Keratinocyte (primary cell): ENCODE results near the gene IRF4. TPM values are rescaled to one million over a fixed set of nuclear protein-coding genes. Genes with fewer than 3 reads are reported as not detected.

Experiments used
- DNase-seq: peaks from one replicate; pipeline ENCODE4 v3.0.0-alpha.2; 2011; ENCODE audit warnings: low read depth, missing footprints, low spot score
- FAIRE-seq: peaks from 2 replicates; lab custom pipeline; 2011; peaks lifted over from hg19 to GRCh38; lab: Jason Lieb, UNC
- H2AFZ ChIP-seq: 2 replicates; pipeline ENCODE4 v1.6.0; 2012; ENCODE audit warnings: low read length, control low read depth, inconsistent platforms; ENCODE audit not compliant: control insufficient read depth
- H3K27ac ChIP-seq: 2 replicates; pipeline ENCODE4 v1.5.1; 2011; ENCODE audit warnings: low read length; ENCODE audit not compliant: control insufficient read depth, insufficient read depth
- H3K27me3 ChIP-seq: 3 replicates; pipeline ENCODE4 v1.6.0; 2011; ENCODE audit warnings: low read length; ENCODE audit not compliant: control insufficient read depth, insufficient read depth; ENCODE audit errors: extremely low read depth
- H3K36me3 ChIP-seq, 2 experiments: 2 replicates in 1 of 2; 3 replicates in 1 of 2; pipeline ENCODE4 v1.5.1; 2011; ENCODE audit warnings: low read length in 2 of 2, mild to moderate bottlenecking in 1 of 2; ENCODE audit not compliant: control insufficient read depth in 2 of 2, insufficient read depth in 2 of 2; ENCODE audit errors: extremely low read depth in 1 of 2
- H3K4me1 ChIP-seq: 3 replicates; pipeline ENCODE4 v1.5.1; 2011; ENCODE audit warnings: low read length; ENCODE audit not compliant: control insufficient read depth, insufficient read depth; ENCODE audit errors: extremely low read depth
- H3K4me2 ChIP-seq: 3 replicates; pipeline ENCODE4 v1.6.0; 2011; ENCODE audit warnings: low read depth, low read length; ENCODE audit not compliant: control insufficient read depth, insufficient read depth; ENCODE audit errors: extremely low read depth
- H3K4me3 ChIP-seq, 3 experiments: fragments of 200-600 bp in 1 of 3; sonication (generic) in 1 of 3; 2 replicates in 2 of 3; 3 replicates in 1 of 3; pipeline ENCODE4 v1.5.1; 2011 to 2016; ENCODE audit warnings: low read length in 3 of 3, mild to moderate bottlenecking in 3 of 3, control low read depth in 2 of 3, inconsistent platforms in 1 of 3, low read depth in 1 of 3, mixed read lengths in 1 of 3, mixed run types in 1 of 3, moderate library complexity in 1 of 3; ENCODE audit not compliant: control insufficient read depth in 2 of 3, insufficient read depth in 2 of 3; ENCODE audit errors: extremely low read depth in 1 of 3
- H3K79me2 ChIP-seq: 2 replicates; pipeline ENCODE4 v1.6.0; 2012; ENCODE audit warnings: low read length; ENCODE audit not compliant: control insufficient read depth, insufficient read depth
- H3K9ac ChIP-seq: 3 replicates; pipeline ENCODE4 v1.6.0; 2011; ENCODE audit warnings: low read length; ENCODE audit not compliant: control insufficient read depth, insufficient read depth; ENCODE audit errors: extremely low read depth
- H3K9me1 ChIP-seq: 3 replicates; pipeline ENCODE4 v1.6.0; 2011; ENCODE audit warnings: low read length; ENCODE audit not compliant: control insufficient read depth, insufficient read depth; ENCODE audit errors: extremely low read depth
- H3K9me3 ChIP-seq: 2 replicates; pipeline ENCODE4 v1.5.1; 2012; ENCODE audit warnings: low read depth, low read length; ENCODE audit not compliant: control insufficient read depth
- H4K20me1 ChIP-seq: 3 replicates; pipeline ENCODE4 v1.6.0; 2011; ENCODE audit warnings: low read length; ENCODE audit not compliant: control insufficient read depth, insufficient read depth; ENCODE audit errors: extremely low read depth
- CTCF ChIP-seq, 3 experiments: IDR thresholded peaks in 1 of 3; conservative IDR thresholded peaks in 1 of 3; optimal IDR thresholded peaks in 1 of 3; 2 replicates in 2 of 3; 3 replicates in 1 of 3; pipeline versions ENCODE3 to v1.5.1; 2011; ENCODE audit warnings: low read length in 3 of 3, mild to moderate bottlenecking in 3 of 3, moderate library complexity in 2 of 3, control low read depth in 1 of 3, inconsistent platforms in 1 of 3; ENCODE audit not compliant: insufficient read depth in 2 of 3; ENCODE audit errors: extremely low read depth in 1 of 3
- EZH2 ChIP-seq: IDR thresholded peaks from one replicate; pipeline ENCODE4 v1.6.1; 2012; ENCODE audit warnings: inconsistent platforms, mild to moderate bottlenecking, low read length, moderate library complexity
- dilution Hi-C: fragments of 300-500 bp; cut with MboI; formaldehyde crosslinking; loops from one replicate; pipeline ENCODE4 v1.7.0; 2020; ENCODE audit warnings: low sequenced_read_pairs; ENCODE audit not compliant: extremely low pct_ligation_motif_present
- polyA plus RNA-seq, 5 experiments: library from polyadenylated mRNA; depleted of rRNA in 3 of 5; stranded (reverse) in 3 of 5; stranded (forward) in 1 of 5; unstranded in 1 of 5; fragments of >200 nt; gene quantifications; 1 replicate in 1 of 5; 2 replicates in 3 of 5; 3 replicates in 1 of 5; pipeline versions ENCODE4 v1.2.1 to v1.2.3, GENCODE V29; 2011 to 2012; ENCODE audit warnings: missing spikeins in 2 of 5, low read depth in 1 of 5, low replicate concordance in 1 of 5

The IRF4 gene
- polyA plus RNA-seq, 1 donor (not counting 4 experiments of a cell fraction or from before 2014, with no cell fraction given) = 0.12 TPM

GRCh38 chr6:398065-398464, 6.5 kb downstream of the IRF4 start:
- Histone ChIP-seq H3K4me1 (peaks cover 3% of the 10 kb centered on the region), H2AFZ (no peak overlapping the region), H3K9ac (no peak overlapping the region), H3K4me3 (no peak overlapping the region), H3K9me1 (no peaks in the 10 kb centered on the region), H3K27ac (no peak overlapping the region), H3K79me2 (no peaks in the 10 kb centered on the region), H4K20me1 (no peaks in the 10 kb centered on the region), H3K4me2 (no peak overlapping the region), H3K36me3 (no peaks in the 10 kb centered on the region), H3K27me3 (peaks cover 34% of the 10 kb centered on the region), H3K9me3 (no peaks in the 10 kb centered on the region)
- DNase-seq (no peak), FAIRE-seq (no peak)
- TF ChIP-seq EZH2 (no peak), CTCF (optimal IDR thresholded peaks at IDR 0.05 in 1 of 3, IDR thresholded peaks at IDR 0.05 in 1 of 3, conservative IDR thresholded peaks at IDR 0.05 in 1 of 3; ENCODE audit: extremely low read depth in 1 of 3, insufficient read depth in 2 of 3, low read length in 3 of 3) (no peak)
- dilution Hi-C loops = no loop called here

- DNase-seq (no peak), FAIRE-seq (no peak)
- Histone ChIP-seq H3K27ac (no peak overlapping the region), H3K79me2 (no peaks in the 10 kb centered on the region), H3K27me3 (peaks cover 28% of the 10 kb centered on the region), H3K9me1 (no peaks in the 10 kb centered on the region), H3K4me2 (no peak overlapping the region), H3K9me3 (no peaks in the 10 kb centered on the region), H2AFZ (no peak overlapping the region), H3K4me1 (peaks cover 3% of the 10 kb centered on the region), H3K36me3 (no peaks in the 10 kb centered on the region), H4K20me1 (no peaks in the 10 kb centered on the region), H3K9ac (no peak overlapping the region), H3K4me3 (no peak overlapping the region)
- TF ChIP-seq EZH2 (no peak), CTCF (optimal IDR thresholded peaks at IDR 0.05 in 1 of 3, IDR thresholded peaks at IDR 0.05 in 1 of 3, conservative IDR thresholded peaks at IDR 0.05 in 1 of 3; ENCODE audit: extremely low read depth in 1 of 3, insufficient read depth in 2 of 3, low read length in 3 of 3) (no peak)
- dilution Hi-C loops = no loop called here
Measured at GRCh38 chr6:398558-399078, 7.1 kb downstream of the IRF4 start.
